A549 (cell line): ENCODE data around the gene TNRC6C. TPM values are rescaled to one million over a fixed set of nuclear protein-coding genes. Genes with fewer than 3 reads are reported as not detected.
A peak's percentile ranks its signal among the peaks of the same experiment; 100 is the strongest.

Experiments used
- ATAC-seq, 2 experiments: fragments of 200-7000 bp in 1 of 2; fragments of >200 bp in 1 of 2; cut with Nextera tagmentation in 1 of 2; cut with Tn5 transposase in 1 of 2; 3 replicates each; pipeline versions ENCODE4 v1.8.0 to v1.9.1; 2018 to 2020; ENCODE audit warnings: mild to moderate bottlenecking in 1 of 2, moderate library complexity in 1 of 2
- CTCF ChIA-PET: fragments of 300-600 bp; sonication (Branson Sonifier 250); formaldehyde crosslinking; extraction: SDS; loops from one replicate; lab custom pipeline; 2021; ENCODE audit warnings: antibody characterized with exemption, inconsistent platforms; lab: Yijun Ruan, JAX
- POLR2A ChIA-PET: fragments of 350-600 bp; formaldehyde crosslinking; extraction: SDS; loops from one replicate; lab custom pipeline; 2021; ENCODE audit warnings: antibody characterized with exemption, inconsistent platforms; lab: Yijun Ruan, JAX
- DNase-seq, 2 experiments: peaks; one replicate each; pipeline versions ENCODE4 v3.0.0 to v3.0.0-alpha.2; 2011 to 2016; ENCODE audit warnings: low read depth in 1 of 2, low spot score in 1 of 2
- FAIRE-seq: peaks from 2 replicates; lab custom pipeline; 2011; peaks lifted over from hg19 to GRCh38; lab: Jason Lieb, UNC
- H3K27ac ChIP-seq, 2 experiments: fragments of >200 bp; sonication (Bioruptor Twin); formaldehyde crosslinking; 3 replicates each; pipeline ENCODE4 v1.5.1; 2016 to 2017
- H3K4me1 ChIP-seq: fragments of >200 bp; sonication (Bioruptor Twin); formaldehyde crosslinking; 3 replicates; pipeline ENCODE4 v1.6.1; 2016
- H3K4me2 ChIP-seq: fragments of >200 bp; sonication (Bioruptor Twin); formaldehyde crosslinking; 3 replicates; pipeline ENCODE4 v1.6.1; 2016
- H3K4me3 ChIP-seq: fragments of >200 bp; sonication (Bioruptor Twin); formaldehyde crosslinking; 3 replicates; pipeline ENCODE4 v1.5.1; 2016
- H3K9me3 ChIP-seq: fragments of >200 bp; sonication (Bioruptor Twin); formaldehyde crosslinking; 3 replicates; pipeline ENCODE4 v1.6.1; 2016
- CBX2 ChIP-seq: fragments of 200-600 bp; sonication (generic); IDR thresholded peaks from 2 replicates; pipeline ENCODE4 v1.6.1; 2016; ENCODE audit warnings: low read depth, mild to moderate bottlenecking, borderline replicate concordance
- CEBPB ChIP-seq, 2 experiments: fragments of >200 bp in 1 of 2; sonication (Bioruptor Twin) in 1 of 2; formaldehyde crosslinking in 1 of 2; IDR thresholded peaks; 2 replicates each; pipeline ENCODE4 v1.6.1; 2012 to 2016
- FOSL2 ChIP-seq, 2 experiments: fragments of 450-650 bp in 1 of 2; fragments of >200 bp in 1 of 2; sonication (Bioruptor Twin) in 1 of 2; formaldehyde crosslinking; IDR thresholded peaks; 2 replicates each; pipeline versions ENCODE4 v1.5.0 to v1.6.1; 2016 to 2020; ENCODE audit warnings: mild to moderate bottlenecking in 1 of 2, moderate library complexity in 1 of 2
- FOXS1 ChIP-seq: fragments of 250-450 bp; sonication (Bioruptor Pico); IDR thresholded peaks from 2 replicates; pipeline ENCODE4 v1.5.0; 2020; ENCODE audit warnings: mild to moderate bottlenecking, moderate library complexity
- HDAC2 ChIP-seq: fragments of 200-600 bp; sonication (generic); IDR thresholded peaks from 2 replicates; pipeline ENCODE4 v1.6.1; 2016
- HEYL ChIP-seq: fragments of 250-450 bp; sonication (Bioruptor Pico); IDR thresholded peaks from 2 replicates; pipeline ENCODE4 v1.8.0; 2021; ENCODE audit warnings: mild to moderate bottlenecking, moderate library complexity
- HOXA7 ChIP-seq: fragments of 250-450 bp; sonication (Bioruptor Pico); IDR thresholded peaks from 2 replicates; pipeline ENCODE4 v1.5.0; 2020; ENCODE audit warnings: mild to moderate bottlenecking, moderate library complexity
- JUNB ChIP-seq: fragments of >200 bp; sonication (Bioruptor Twin); formaldehyde crosslinking; IDR thresholded peaks from 2 replicates; pipeline ENCODE4 v1.6.1; 2016
- KDM5A ChIP-seq: fragments of 200-600 bp; sonication (generic); IDR thresholded peaks from 2 replicates; pipeline ENCODE4 v1.6.1; 2016; ENCODE audit warnings: antibody characterized with exemption, mild to moderate bottlenecking
- NR3C1 ChIP-seq: fragments of >200 bp; sonication (Bioruptor Twin); formaldehyde crosslinking; IDR thresholded peaks from 3 replicates; pipeline ENCODE4 v1.6.1; 2017
- PHF8 ChIP-seq: fragments of 200-600 bp; sonication (generic); IDR thresholded peaks from 2 replicates; pipeline ENCODE4 v1.6.1; 2016; ENCODE audit warnings: low read depth, mild to moderate bottlenecking, antibody characterized with exemption, moderate library complexity, borderline replicate concordance
- POLR2A ChIP-seq: IDR thresholded peaks from 2 replicates; pipeline ENCODE4 v1.6.1; 2012; ENCODE audit warnings: mild to moderate bottlenecking, low read length
- RAD21 ChIP-seq, 2 experiments: fragments of >200 bp in 1 of 2; sonication (Bioruptor Twin) in 1 of 2; formaldehyde crosslinking in 1 of 2; IDR thresholded peaks in 1 of 2; conservative IDR thresholded peaks in 1 of 2; 2 replicates in 1 of 2; 3 replicates in 1 of 2; pipeline ENCODE4 v1.6.1; 2012 to 2018; ENCODE audit warnings: inconsistent platforms in 1 of 2
- SMC3 ChIP-seq: fragments of >200 bp; sonication (Bioruptor Twin); formaldehyde crosslinking; IDR thresholded peaks from 3 replicates; pipeline ENCODE4 v1.6.1; 2018; ENCODE audit warnings: inconsistent platforms
- SREBF2 ChIP-seq: fragments of 450-650 bp; IDR thresholded peaks from 2 replicates; pipeline ENCODE4 v1.6.1; 2014; ENCODE audit warnings: mild to moderate bottlenecking, moderate library complexity
- TFCP2L1 ChIP-seq: fragments of 250-450 bp; sonication (Bioruptor Pico); IDR thresholded peaks from 2 replicates; pipeline ENCODE4 v1.5.0; 2021; ENCODE audit warnings: mild to moderate bottlenecking
- ZSCAN20 ChIP-seq: fragments of 250-450 bp; sonication (Bioruptor Pico); IDR thresholded peaks from 2 replicates; pipeline ENCODE4 v1.8.0; 2022; ENCODE audit warnings: mild to moderate bottlenecking, moderate library complexity
- WGBS: methylation state at CpG from one replicate; pipeline ENCODE4 v1.1.6; 2017; ENCODE audit errors: missing lambda C conversion rate; 5-methylcytosine and 5-hydroxymethylcytosine counted together
- polyA plus RNA-seq, 4 experiments: library from polyadenylated mRNA; depleted of rRNA in 3 of 4; stranded (reverse); fragments of >200 nt; fragmentation: RNase III in 1 of 4; extraction: RNeasy Plus Mini Kit Qiagen cat#74134 plus additional on column Dnase treatment in 1 of 4; gene quantifications; 2 replicates in 3 of 4; 3 replicates in 1 of 4; pipeline ENCODE4 v1.2.3, GENCODE V29; 2011 to 2017
- TF ChIP-seq, protein P1 (sequence below): fragments of >200 bp; sonication (Bioruptor Twin); formaldehyde crosslinking; IDR thresholded peaks from 3 replicates; pipeline ENCODE4 v1.6.1; 2016
- TF ChIP-seq, protein P2 (sequence below): fragments of 450-650 bp; IDR thresholded peaks from 2 replicates; pipeline ENCODE4 v1.6.1; 2014; ENCODE audit warnings: antibody characterized with exemption
- TF ChIP-seq, protein P3 (sequence below): IDR thresholded peaks from 2 replicates; pipeline ENCODE4 v1.6.1; 2012

Gene TNRC6C
- polyA plus RNA-seq, 2 of the 4 experiments (the other 2 are of a cell fraction): 1.3 to 1.9 TPM

GRCh38 chr17:78127888-78128550, 169.5 kb downstream of the TNRC6C start:
- POLR2A ChIA-PET: interaction anchor here (0.6 to 1.7 kb wide), 5 partner anchors 9 to 253 kb away, joined by 3 to 7 read pairs (median 3); no protein-coding TSS in a partner anchor
- ATAC-seq (peak; percentile 14 to 60; a peak in 5 of 6 replicates), FAIRE-seq (no peak), DNase-seq (peak in 1 of 2 experiments; percentile 45)
- TF ChIP-seq FOSL2 (IDR thresholded peaks at IDR 0.05) (no peak), FOSL2 (CRISPR knock-in tag; IDR thresholded peaks at IDR 0.05) (no peak), KDM5A (no peak), SMC3 (0 out of 3 replicates have a peak, but pooled peaks have one; percentile 4), POLR2A (no peak), RAD21 (conservative IDR thresholded peaks at IDR 0.05 in 1 of 2, IDR thresholded peaks at IDR 0.05 in 1 of 2) (no peak), NR3C1 (no peak)
- H3K4me2 ChIP-seq: peak overlapping the region; percentile 98
- H3K4me1 ChIP-seq: peaks cover 14% of the 10 kb centered on the region
- WGBS: 14% methylated on average over 24 of the region's 39 CpGs
- H3K4me3 ChIP-seq: peak overlapping the region; percentile 79
- H3K27ac ChIP-seq: peak overlapping the region; percentile 77 to 93
- no peaks in the 10 kb centered on the region for H3K9me3 ChIP-seq
- CTCF ChIA-PET: interaction anchor here (0.6 to 13.7 kb wide), 8 partner anchors 10 to 62 kb away, joined by 3 to 164 read pairs (median 6); partner anchors contain the start of gene TK1

GRCh38 chr17:78128551-78129350, 170.2 kb downstream of the TNRC6C start, which contains the start of gene TMC6:
TSS of gene TMC6 (minus strand) at chr17:78128755. CDS start at chr17:78126832, 1,923 bp downstream.
- POLR2A ChIA-PET: interaction anchor here (0.6 to 1.7 kb wide), 4 partner anchors 8 to 252 kb away, joined by 3 to 7 read pairs (median 4); no protein-coding TSS in a partner anchor
- H3K4me1 ChIP-seq: peaks cover 14% of the 10 kb centered on the region
- WGBS: 1% methylated on average over 30 of the region's 54 CpGs
- ATAC-seq: peak; percentile 16 to 60
- peak within 1 kb of the TSS; percentile 98 for H3K4me2 ChIP-seq
- CTCF ChIA-PET: interaction anchor here (0.6 to 13.7 kb wide), 10 partner anchors 10 to 122 kb away, joined by 3 to 164 read pairs (median 6); partner anchors contain the start of gene TK1
- no peak; the same call in 1 of the 2 replicates for TF ChIP-seq PHF8
- TF ChIP-seq SMC3: 0 out of 3 replicates have a peak, but pooled peaks have one; percentile 2
- TF ChIP-seq ZSCAN20: no peak
- no peak for TF ChIP-seq HOXA7
- TF ChIP-seq, protein P1, sequence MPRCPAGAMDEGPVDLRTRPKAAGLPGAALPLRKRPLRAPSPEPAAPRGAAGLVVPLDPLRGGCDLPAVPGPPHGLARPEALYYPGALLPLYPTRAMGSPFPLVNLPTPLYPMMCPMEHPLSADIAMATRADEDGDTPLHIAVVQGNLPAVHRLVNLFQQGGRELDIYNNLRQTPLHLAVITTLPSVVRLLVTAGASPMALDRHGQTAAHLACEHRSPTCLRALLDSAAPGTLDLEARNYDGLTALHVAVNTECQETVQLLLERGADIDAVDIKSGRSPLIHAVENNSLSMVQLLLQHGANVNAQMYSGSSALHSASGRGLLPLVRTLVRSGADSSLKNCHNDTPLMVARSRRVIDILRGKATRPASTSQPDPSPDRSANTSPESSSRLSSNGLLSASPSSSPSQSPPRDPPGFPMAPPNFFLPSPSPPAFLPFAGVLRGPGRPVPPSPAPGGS: 0 out of 3 replicates have a peak, but pooled peaks have one; percentile 45
- TF ChIP-seq CBX2: no peak
- TF ChIP-seq POLR2A: peak; percentile 38; the same call in 1 of the 2 replicates
- TF ChIP-seq TFCP2L1 (CRISPR knock-in tag): 0 out of 2 replicates have a peak, but pooled peaks have one; percentile 63
- TF ChIP-seq FOXS1 (CRISPR knock-in tag): no peak
- no peak for TF ChIP-seq HEYL (CRISPR knock-in tag)
- no peak for TF ChIP-seq SREBF2
- TF ChIP-seq HDAC2: 0 out of 2 replicates have a peak, but pooled peaks have one; percentile 64
- TF ChIP-seq CEBPB (IDR thresholded peaks at IDR 0.05): no peak
- TF ChIP-seq, protein P2, sequence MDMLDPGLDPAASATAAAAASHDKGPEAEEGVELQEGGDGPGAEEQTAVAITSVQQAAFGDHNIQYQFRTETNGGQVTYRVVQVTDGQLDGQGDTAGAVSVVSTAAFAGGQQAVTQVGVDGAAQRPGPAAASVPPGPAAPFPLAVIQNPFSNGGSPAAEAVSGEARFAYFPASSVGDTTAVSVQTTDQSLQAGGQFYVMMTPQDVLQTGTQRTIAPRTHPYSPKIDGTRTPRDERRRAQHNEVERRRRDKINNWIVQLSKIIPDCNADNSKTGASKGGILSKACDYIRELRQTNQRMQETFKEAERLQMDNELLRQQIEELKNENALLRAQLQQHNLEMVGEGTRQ: peak; percentile 79
- TF ChIP-seq, protein P3, sequence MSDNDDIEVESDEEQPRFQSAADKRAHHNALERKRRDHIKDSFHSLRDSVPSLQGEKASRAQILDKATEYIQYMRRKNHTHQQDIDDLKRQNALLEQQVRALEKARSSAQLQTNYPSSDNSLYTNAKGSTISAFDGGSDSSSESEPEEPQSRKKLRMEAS: peak; percentile 45; the same call in 1 of the 2 replicates
- TF ChIP-seq JUNB: no peak
- TF ChIP-seq, all 56 proteins: peak for 7
- DNase-seq (peak; percentile 56 to 74), FAIRE-seq (no peak)
- Histone ChIP-seq H3K27ac (peak within 1 kb of the TSS; percentile 77 to 93), H3K9me3 (no peaks in the 10 kb centered on the region), H3K4me3 (peak within 1 kb of the TSS; percentile 79)
